Measurements from ENCODE around the gene ANKFN1.

The ANKFN1 gene

DNA sequence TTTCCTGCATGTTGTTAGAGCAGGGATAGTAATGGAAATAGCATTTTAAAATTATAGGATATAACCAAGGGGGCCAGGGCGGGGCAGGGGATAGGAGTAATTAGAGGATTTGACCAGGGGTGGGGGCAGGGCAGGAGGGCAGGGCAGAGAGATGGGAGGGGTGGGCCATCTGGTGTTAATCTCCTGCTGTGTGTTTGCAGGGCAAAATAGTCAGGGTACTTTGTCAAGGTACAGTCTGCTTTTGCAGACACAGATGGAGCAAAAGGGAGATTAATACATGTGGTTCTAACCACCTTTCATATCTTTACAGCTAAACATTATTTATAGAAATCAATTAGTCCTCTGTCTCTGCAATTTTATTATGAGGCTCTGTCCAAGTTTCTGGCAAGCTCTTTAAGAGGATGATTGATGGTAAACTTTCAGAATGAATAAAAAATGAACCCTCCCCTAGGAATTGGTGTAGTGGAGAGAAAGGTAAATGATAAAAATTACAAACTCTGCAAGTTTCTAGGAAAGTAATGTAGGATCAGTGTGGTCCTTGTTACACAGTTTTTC is 6.6 kb downstream of the ANKFN1 start:
- H3K27me3 ChIP-seq (ENCODE audit: control insufficient read depth, low read length), result peaks cover 3% of the 10 kb centered on the region; the same call in 1 of the 2 replicates
- H3K36me3 ChIP-seq (ENCODE audit: control insufficient read depth, low read length), result no peaks in the 10 kb centered on the region
- no peaks in the 10 kb centered on the region for H3K4me1 ChIP-seq (ENCODE audit: control insufficient read depth, low read length)
- no peaks in the 10 kb centered on the region for H3F3A ChIP-seq (ENCODE audit: control insufficient read depth, insufficient read depth)
- H3K4me2 ChIP-seq (ENCODE audit: low read length), result no peak overlapping the region
- no peaks in the 10 kb centered on the region for H4K20me1 ChIP-seq (ENCODE audit: control insufficient read depth, insufficient read depth, low read depth, low read length)
- TF ChIP-seq EZH2phosphoT487 (IDR thresholded peaks at IDR 0.05; ENCODE audit: borderline replicate concordance, low read length), result no peak
- TF ChIP-seq CTCF (IDR thresholded peaks at IDR 0.05; ENCODE audit: low read depth, low read length, poor library complexity, severe bottlenecking), result no peak
- no peaks in the 10 kb centered on the region for H3K9me3 ChIP-seq (ENCODE audit: control insufficient read depth, insufficient read depth, low read length)
- H3K4me3 ChIP-seq (ENCODE audit: low read length), result no peak overlapping the region
- H3K79me2 ChIP-seq (ENCODE audit: control insufficient read depth, low read length), result no peaks in the 10 kb centered on the region
- H3K27ac ChIP-seq (ENCODE audit: low read depth, low read length), result no peak overlapping the region
- H3K9me2 ChIP-seq (replicated peaks; ENCODE audit: control insufficient read depth, low read length), result no peaks in the 10 kb centered on the region

GRCh38 chr17:56160422-56160821 is 7.1 kb downstream of the ANKFN1 start:
- peaks cover 3% of the 10 kb centered on the region; the same call in 1 of the 2 replicates for H3K27me3 ChIP-seq (ENCODE audit: control insufficient read depth, low read length)
- H3K4me2 ChIP-seq (ENCODE audit: low read length), result no peak overlapping the region
- H3K4me3 ChIP-seq (ENCODE audit: low read length), result no peak overlapping the region
- TF ChIP-seq CTCF (IDR thresholded peaks at IDR 0.05; ENCODE audit: low read depth, low read length, poor library complexity, severe bottlenecking), result no peak
- TF ChIP-seq EZH2phosphoT487 (IDR thresholded peaks at IDR 0.05; ENCODE audit: borderline replicate concordance, low read length), result no peak
- no peaks in the 10 kb centered on the region for H3K9me3 ChIP-seq (ENCODE audit: control insufficient read depth, insufficient read depth, low read length)
- H4K20me1 ChIP-seq (ENCODE audit: control insufficient read depth, insufficient read depth, low read depth, low read length), result no peaks in the 10 kb centered on the region
- H3K79me2 ChIP-seq (ENCODE audit: control insufficient read depth, low read length), result no peaks in the 10 kb centered on the region
- no peaks in the 10 kb centered on the region for H3F3A ChIP-seq (ENCODE audit: control insufficient read depth, insufficient read depth)
- no peaks in the 10 kb centered on the region for H3K4me1 ChIP-seq (ENCODE audit: control insufficient read depth, low read length)
- no peaks in the 10 kb centered on the region for H3K36me3 ChIP-seq (ENCODE audit: control insufficient read depth, low read length)
- no peaks in the 10 kb centered on the region for H3K9me2 ChIP-seq (replicated peaks; ENCODE audit: control insufficient read depth, low read length)
- H3K27ac ChIP-seq (ENCODE audit: low read depth, low read length), result no peak overlapping the region

GRCh38 chr17:56165072-56165641 is 11.9 kb downstream of the ANKFN1 start:
- Histone ChIP-seq H3K27ac (ENCODE audit: low read depth, low read length) (no peak overlapping the region), H3K27me3 (ENCODE audit: control insufficient read depth, low read length) (peaks cover 3% of the 10 kb centered on the region; the same call in 1 of the 2 replicates), H3K4me1 (ENCODE audit: control insufficient read depth, low read length) (no peaks in the 10 kb centered on the region), H3K4me2 (ENCODE audit: low read length) (no peak overlapping the region), H4K20me1 (ENCODE audit: control insufficient read depth, insufficient read depth, low read depth, low read length) (no peaks in the 10 kb centered on the region), H3F3A (ENCODE audit: control insufficient read depth, insufficient read depth) (no peaks in the 10 kb centered on the region), H3K9me2 (replicated peaks; ENCODE audit: control insufficient read depth, low read length) (no peaks in the 10 kb centered on the region), H3K36me3 (ENCODE audit: control insufficient read depth, low read length) (no peaks in the 10 kb centered on the region), H3K9me3 (ENCODE audit: control insufficient read depth, insufficient read depth, low read length) (no peaks in the 10 kb centered on the region), H3K4me3 (ENCODE audit: low read length) (no peak overlapping the region), H3K79me2 (ENCODE audit: control insufficient read depth, low read length) (no peaks in the 10 kb centered on the region)
- no peak for TF ChIP-seq CTCF (IDR thresholded peaks at IDR 0.05; ENCODE audit: low read depth, low read length, poor library complexity, severe bottlenecking)
- no peak for TF ChIP-seq EZH2phosphoT487 (IDR thresholded peaks at IDR 0.05; ENCODE audit: borderline replicate concordance, low read length)

All from DOHH2 (cell line).